NCI-H524 (cell line): ENCODE results near the gene TPBGL.

Experiments
- DNase-seq, 2 experiments: peaks; one replicate each; lab custom pipeline; 2025; lab: John Stamatoyannopoulos, UW

TPBGL gene

GRCh38 chr11:75240311-75241035, at the start of gene TPBGL:
Gene TPBGL (plus strand): TSS chr11:75240774. CDS start chr11:75241050, 276 bp downstream.
- peak in 1 of 2 experiments; percentile 41 for DNase-seq

- peak in 1 of 2 experiments; percentile 51 for DNase-seq
These were observed 49.2 kb upstream of the TPBGL start for GRCh38 chr11:75191330-75191717.

DNA sequence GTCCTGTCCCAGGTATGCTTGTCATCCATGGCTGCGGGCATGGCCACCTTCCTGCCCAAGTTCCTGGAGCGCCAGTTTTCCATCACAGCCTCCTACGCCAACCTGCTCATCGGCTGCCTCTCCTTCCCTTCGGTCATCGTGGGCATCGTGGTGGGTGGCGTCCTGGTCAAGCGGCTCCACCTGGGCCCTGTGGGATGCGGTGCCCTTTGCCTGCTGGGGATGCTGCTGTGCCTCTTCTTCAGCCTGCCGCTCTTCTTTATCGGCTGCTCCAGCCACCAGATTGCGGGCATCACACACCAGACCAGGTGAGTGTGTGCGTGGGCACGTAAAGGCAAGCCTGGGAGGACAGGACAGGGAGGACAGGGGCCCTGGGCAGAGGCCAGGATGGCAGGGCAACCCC, 47.3 kb upstream of the TPBGL start:
- DNase-seq: no peak

- DNase-seq: no peak
These were observed 46.9 kb upstream of the TPBGL start for GRCh38 chr11:75193711-75194110.

GRCh38 chr11:75194147-75194546, 46.4 kb upstream of the TPBGL start:
- DNase-seq: no peak

DNA sequence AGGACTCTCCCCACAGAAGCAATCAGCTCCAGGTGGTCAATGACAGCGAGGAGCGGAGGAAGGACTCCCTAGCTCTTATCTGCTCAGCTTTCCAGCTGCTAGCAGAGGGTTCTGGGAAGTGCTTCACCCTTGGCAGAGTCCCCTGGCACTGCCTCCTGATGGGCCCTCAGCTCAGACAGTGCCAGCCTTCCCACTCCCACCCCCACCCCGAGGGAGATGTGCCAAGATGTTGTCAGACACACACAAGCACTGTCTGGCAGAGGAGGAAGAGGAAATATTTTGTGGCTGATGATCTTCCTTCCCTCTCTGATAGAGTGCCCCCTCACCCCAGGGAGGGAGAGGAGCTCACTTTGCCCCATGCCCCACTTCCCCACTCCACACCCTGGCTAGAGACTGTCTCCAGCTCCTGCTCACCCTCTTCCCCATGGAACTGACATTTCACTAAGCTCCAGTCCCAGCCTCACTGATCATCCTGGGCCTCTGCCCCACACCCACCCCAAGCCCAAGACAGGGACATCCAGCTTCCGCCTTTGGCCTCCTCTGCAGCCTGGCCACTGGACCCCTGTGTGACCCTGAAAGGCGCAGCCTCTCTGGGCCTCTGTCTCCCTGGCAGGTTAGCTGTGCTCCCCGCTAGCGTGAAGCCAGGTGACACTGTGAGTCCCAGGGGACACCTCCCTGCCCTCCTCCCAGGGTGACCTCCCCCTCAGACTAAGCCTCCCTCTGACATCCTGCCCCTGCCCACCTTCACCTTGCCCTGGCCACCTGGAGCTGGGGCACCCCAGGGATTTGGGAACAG, 45.2 kb upstream of the TPBGL start:
- DNase-seq: peak in 1 of 2 experiments; percentile 11

- DNase-seq: no peak
These were observed 44.1 kb upstream of the TPBGL start for GRCh38 chr11:75196426-75196825.

DNA sequence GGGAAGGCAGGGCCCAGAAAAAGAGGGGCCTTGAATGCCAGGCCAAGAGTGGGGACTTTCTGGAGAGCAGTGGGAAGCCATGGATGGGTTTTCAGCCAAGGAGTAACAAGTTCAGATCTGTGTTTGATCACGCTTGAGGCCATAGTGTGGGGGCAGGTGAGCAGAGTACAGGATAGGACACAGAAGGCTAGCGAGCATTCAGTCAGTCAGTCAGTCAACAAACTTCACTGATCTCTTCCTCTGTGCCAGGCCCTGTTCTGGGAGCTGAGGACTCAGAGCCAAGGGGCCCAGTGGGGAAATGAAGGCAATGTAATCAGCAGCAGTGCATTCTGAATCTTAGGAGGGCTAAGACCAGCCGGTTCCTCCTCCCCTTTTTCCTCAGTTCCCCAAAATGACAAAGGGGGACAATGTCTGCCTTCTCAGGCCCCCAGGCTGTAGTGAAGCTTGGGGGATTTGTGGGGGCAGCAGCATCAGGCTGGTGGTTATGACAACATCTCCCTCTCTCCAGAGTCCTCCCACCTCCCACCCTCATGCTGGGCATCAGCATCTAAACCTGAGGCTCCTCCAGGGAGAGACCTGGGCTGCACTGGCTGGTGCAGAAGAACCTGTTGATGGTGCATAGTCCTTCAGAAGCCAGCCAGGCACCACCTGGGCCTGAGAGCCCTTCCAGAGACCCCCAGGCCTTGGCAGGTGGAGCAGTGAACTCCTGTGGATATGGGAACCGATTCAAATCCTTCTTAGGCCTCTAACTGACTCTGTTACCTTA, 42.9 kb upstream of the TPBGL start:
- no peak for DNase-seq

- DNase-seq: peak; percentile 57 to 82
These were observed 42.1 kb upstream of the TPBGL start for GRCh38 chr11:75198278-75198973.

DNA sequence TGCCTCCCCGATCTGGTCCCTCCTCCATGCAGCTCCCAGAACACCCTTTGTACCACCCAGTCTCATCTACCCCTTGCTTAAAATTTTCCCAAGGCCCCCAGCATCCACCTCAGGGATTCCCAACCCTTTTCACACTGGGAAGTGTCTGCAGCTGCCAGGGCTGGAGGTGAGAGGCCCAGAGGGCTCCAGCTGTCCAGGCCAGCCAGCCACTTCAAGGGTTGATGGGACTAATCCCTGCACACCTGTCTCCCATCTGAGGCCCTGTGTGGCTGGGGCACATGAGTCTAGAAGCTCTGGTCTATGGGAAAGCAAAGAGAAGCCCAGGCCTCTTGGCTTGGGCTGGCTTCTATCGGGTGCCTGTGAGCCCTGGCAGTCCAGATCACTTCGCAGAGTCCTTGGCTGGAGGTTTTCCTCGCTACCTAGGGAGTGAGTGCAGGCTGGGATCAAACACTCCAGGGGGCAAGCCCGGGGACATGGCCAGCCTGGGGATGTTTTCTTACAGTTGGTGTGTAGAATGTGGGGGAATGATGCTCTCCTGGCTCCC, 41.1 kb upstream of the TPBGL start:
- peak; percentile 89 to 96 for DNase-seq

DNA sequence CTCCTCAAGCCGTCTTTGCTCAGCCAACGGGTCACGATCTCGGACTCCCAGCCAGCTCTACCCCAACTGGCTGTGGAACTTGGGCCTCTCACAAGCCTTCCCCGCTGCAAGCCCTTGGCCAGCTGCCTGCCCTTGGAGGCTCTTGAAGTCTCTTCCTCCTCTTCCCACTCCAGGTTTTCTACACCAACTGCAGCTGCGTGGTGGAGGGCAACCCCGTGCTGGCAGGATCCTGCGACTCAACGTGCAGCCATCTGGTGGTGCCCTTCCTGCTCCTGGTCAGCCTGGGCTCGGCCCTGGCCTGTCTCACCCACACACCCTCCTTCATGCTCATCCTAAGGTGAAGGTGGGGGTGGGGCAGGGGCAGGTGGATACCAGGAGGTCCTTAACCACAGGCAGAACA, 40.5 kb upstream of the TPBGL start:
- peak; percentile 56 to 84 for DNase-seq

DNA sequence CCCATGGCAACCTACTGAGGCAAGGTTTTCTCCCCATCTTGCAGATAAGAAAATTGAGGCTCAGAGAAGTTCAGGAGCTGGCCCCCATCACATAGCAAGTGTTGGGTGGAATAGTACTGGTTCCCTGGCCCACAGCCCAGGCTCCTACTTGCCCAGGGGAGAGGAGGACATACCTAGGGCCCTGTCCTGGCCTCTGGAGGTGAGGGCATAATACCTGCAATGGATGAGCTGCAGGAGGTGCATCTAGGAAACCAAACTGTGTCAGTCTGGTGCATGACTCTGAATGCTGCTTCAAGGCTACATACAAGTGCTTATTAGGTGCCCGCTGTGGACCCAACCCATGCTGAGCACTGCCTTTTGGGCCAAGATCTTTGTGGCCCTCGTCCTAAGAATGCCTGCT, 40.0 kb upstream of the TPBGL start:
- DNase-seq: no peak

GRCh38 chr11:75201771-75202170, 38.8 kb upstream of the TPBGL start:
- no peak for DNase-seq

DNA sequence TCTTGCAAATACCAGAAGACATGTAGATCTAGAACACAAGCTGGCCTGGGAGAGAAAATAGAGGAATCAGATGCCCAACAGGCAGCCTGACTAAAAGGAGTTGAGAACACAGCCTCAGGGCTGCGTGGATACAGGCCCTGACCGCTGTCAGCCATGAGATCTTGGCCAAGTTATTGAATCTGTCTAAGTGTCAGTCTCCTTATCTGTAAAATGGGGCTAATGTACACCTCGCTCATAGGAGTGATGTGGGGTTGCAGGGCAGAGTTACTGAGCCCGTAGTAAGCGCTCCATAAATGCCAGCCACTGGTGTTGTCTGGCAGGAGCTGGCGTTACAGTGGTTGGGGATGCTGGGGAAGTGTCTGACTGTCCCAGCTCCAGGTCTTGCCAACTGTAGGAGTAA, 38.4 kb upstream of the TPBGL start:
- DNase-seq: no peak

- DNase-seq: no peak
These were observed 37.4 kb upstream of the TPBGL start for GRCh38 chr11:75203138-75203537.

DNA sequence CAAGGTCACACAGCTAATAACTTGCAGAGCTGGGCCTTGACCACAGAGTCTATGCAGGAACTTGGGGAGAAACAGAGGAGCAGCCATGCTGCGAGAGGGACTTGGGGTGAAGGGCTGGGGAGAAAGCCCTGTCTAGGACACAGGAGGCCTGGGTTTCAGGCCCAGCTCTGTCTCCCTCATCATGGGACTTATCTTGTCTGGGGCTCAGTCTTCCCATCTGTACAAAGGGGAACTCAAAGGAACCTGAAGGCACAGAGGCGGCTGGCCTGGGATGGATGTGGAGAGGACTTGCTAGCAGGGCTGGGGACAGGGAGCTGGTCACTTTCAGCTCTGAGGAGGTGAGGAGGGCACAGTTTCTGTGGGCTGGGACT, 36.9 kb upstream of the TPBGL start:
- no peak for DNase-seq

- no peak for DNase-seq
These were observed 36.4 kb upstream of the TPBGL start for GRCh38 chr11:75204012-75204674.

DNA sequence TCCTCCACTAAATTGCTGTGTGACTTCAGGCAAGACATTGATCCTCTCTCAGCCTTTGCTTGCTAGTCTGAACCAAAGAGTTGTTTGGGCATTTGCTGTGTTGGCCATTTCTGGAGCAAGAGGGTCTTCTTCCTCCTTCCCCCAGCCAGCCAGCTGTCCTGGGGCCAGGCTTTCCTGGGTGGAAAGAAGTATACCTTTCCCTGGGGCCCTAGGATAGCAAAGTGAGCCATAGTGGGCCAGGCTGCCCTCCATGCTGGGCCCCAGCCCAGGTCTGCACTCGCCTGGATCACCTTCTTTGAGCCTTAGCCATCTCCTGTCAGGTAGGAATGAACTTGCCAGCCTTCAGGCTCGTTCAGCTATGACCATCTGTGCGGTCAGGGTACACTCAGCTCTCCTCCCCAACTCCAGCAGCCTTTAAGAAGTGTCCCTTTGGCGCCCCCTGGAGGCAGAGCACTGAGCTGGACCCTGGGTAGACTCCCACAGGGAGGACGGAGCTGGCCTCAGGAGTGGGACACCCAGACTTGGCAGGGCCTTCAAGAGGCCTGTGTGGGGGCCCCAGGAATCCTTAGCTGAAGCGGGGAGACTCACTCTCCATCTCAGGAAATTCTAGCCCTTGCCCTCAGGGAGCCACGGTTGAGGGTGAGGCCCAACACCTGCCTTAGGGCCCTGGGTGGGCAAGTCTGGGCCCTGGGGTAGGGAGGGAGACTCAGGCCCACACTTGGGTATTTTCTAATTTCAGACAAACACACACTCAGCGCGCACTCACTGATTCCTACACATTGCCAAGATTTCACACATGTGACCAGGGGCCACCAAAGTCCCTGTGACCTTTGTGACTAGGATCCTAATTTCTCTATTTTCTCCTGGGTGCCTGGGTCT, 35.6 kb upstream of the TPBGL start:
- DNase-seq: peak; percentile 74 to 86

GRCh38 chr11:75205564-75206020, 35.0 kb upstream of the TPBGL start:
- no peak for DNase-seq

DNA sequence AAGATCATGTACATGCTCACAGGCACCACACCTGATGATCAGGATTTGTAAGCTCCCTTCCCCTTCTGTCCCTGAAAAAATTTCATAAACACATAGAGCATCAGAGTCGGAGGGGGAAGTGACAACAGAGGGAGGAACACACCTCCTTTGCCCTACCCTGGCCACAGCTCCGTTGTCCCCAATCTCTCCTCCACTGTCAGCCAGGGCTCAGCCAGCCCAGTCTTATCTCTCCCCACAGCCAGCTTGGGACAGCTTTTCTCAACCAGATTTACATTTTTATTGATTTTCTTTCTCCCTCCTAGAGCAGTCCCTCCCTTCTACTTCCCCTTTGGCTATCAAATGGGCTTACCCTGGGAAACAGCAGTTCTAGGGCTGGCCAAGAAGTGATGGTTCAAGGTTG, 32.1 kb upstream of the TPBGL start:
- no peak for DNase-seq
